Measurements from ENCODE around the gene CDKN2AIPNL. TPM values are rescaled to one million over a fixed set of nuclear protein-coding genes. Genes with fewer than 3 reads are reported as not detected.

CDKN2AIPNL gene
- total RNA-seq, 2 experiments from 2014 or later: 36.1 to 42.0 TPM

DNA sequence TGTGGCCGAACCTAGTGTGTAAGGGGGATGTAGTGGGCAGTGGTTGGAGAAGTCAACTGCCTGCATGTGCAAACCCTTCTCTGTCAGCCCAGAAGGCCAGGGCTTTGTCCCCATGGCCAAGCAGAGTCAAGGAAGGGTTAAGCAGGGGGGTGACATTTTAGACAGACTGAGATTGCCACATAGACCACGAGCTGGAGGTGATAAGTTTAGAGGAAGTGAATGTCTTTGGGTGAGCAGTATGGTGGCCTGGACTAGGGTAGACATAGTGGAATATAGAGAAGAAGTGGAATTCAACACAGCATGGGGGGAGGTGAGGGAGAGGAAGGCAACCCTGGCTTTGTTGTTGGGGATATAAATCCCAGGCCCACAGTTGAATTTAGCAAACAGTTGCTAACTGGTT is 38.7 kb upstream of the CDKN2AIPNL start:
- no peak for DNase-seq
- no peak for ATAC-seq
- no peaks in the 10 kb centered on the region for H3K27me3 Mint-ChIP-seq
- no peak overlapping the region for H3K4me3 Mint-ChIP-seq
- no peaks in the 10 kb centered on the region for H3K9me3 Mint-ChIP-seq (ENCODE audit: low read depth)
- no peaks in the 10 kb centered on the region for H3K36me3 Mint-ChIP-seq (ENCODE audit: low read depth)
- CTCF ChIA-PET: no interaction called here
- no peak overlapping the region for H3K27ac Mint-ChIP-seq
- H3K4me1 Mint-ChIP-seq: no peaks in the 10 kb centered on the region
- intact Hi-C loops (cut with DNase I, micrococcal nuclease): no loop called here
- POLR2A ChIA-PET: interaction anchor here (0.6 to 1.0 kb wide), 2 partner anchors 16 to 213 kb away, joined by 3 read pairs; no protein-coding TSS in a partner anchor

- Mint-ChIP-seq H3K4me3 (no peak overlapping the region), H3K9me3 (ENCODE audit: low read depth) (no peaks in the 10 kb centered on the region), H3K27me3 (no peaks in the 10 kb centered on the region), H3K27ac (no peak overlapping the region), H3K4me1 (no peaks in the 10 kb centered on the region), H3K36me3 (ENCODE audit: low read depth) (no peaks in the 10 kb centered on the region)
- intact Hi-C loops (cut with DNase I, micrococcal nuclease): no loop called here
- ChIA-PET POLR2A (no interaction called here), CTCF (interaction anchor here (1.0 kb wide), 1 partner anchor 14 kb away, joined by 3 read pairs; no protein-coding TSS in a partner anchor)
- ATAC-seq: no peak
- DNase-seq: no peak
Observed at GRCh38 chr5:134449167-134449566, 37.5 kb upstream of the CDKN2AIPNL start.

DNA sequence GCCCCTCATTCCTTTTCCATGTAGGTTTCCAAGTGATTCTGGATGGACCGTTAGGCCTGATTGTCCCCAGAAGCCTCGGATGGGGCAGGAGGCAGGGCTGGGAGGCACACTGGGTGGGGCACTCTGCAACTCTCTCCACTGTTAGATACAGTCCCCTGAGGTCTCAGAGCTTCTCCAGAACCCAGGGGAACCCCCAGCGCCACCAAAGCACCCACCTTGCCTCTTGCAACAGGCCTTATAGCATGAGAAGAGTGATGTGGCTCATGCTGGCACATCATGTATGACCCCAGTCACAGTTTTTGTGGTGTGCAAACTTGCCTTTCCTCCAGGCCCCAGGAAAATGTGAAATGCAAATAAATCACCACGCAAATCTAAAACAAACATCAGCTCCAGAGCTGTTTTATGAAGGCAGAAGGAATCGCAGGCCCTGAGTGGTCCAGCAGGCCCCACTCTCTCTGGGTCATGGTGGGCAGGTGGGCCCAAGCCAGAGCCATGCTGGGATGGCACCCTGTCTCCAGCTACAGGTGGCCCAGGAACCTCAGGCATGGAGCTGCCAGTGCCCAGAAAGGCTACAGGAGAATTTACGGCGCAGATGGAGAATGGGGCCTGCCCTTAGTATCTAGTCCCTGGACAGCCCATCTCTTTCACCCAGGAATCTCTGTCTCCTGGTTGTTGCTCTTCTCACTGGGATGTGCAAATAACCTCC is 36.3 kb upstream of the CDKN2AIPNL start:
- no peaks in the 10 kb centered on the region for H3K4me1 Mint-ChIP-seq
- intact Hi-C loops (cut with DNase I, micrococcal nuclease): no loop called here
- CTCF ChIA-PET: no interaction called here
- no peaks in the 10 kb centered on the region for H3K9me3 Mint-ChIP-seq (ENCODE audit: low read depth)
- no peaks in the 10 kb centered on the region for H3K36me3 Mint-ChIP-seq (ENCODE audit: low read depth)
- H3K27me3 Mint-ChIP-seq: no peaks in the 10 kb centered on the region
- H3K4me3 Mint-ChIP-seq: no peak overlapping the region
- ATAC-seq (no peak), DNase-seq (no peak)
- POLR2A ChIA-PET: no interaction called here
- no peak overlapping the region for H3K27ac Mint-ChIP-seq

DNA sequence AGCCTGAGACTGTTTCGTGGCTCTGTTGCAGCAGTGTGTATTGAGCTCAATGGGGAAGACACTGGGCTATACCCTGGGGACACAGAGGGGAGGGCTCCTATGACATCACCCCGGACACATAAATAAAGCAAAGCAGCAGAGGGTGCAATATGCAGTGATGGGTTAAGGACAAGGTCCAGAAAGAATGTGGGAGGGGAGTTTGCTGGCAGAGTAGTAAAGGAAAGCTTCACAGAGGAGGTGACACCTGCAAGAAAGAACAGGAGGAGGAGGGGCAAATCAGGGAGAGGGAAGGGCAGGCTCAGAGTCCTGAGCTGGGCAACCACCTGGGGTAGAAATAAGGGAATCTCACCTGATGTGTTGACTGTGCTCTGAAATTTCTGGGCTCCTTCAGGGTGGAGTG is 35.3 kb upstream of the CDKN2AIPNL start:
- intact Hi-C loops (cut with DNase I, micrococcal nuclease): no loop called here
- Mint-ChIP-seq H3K9me3 (ENCODE audit: low read depth) (no peaks in the 10 kb centered on the region), H3K4me3 (no peak overlapping the region), H3K4me1 (no peaks in the 10 kb centered on the region), H3K36me3 (ENCODE audit: low read depth) (no peaks in the 10 kb centered on the region), H3K27ac (no peak overlapping the region), H3K27me3 (no peaks in the 10 kb centered on the region)
- POLR2A ChIA-PET: interaction anchor here (0.6 kb wide), 1 partner anchor 11 kb away, joined by 3 read pairs; no protein-coding TSS in a partner anchor
- ATAC-seq (no peak), DNase-seq (no peak)
- CTCF ChIA-PET: interaction anchor here (0.6 to 1.0 kb wide), 4 partner anchors 38 to 199 kb away, joined by 3 to 4 read pairs (median 4); no protein-coding TSS in a partner anchor

- H3K9me3 Mint-ChIP-seq (ENCODE audit: low read depth): no peaks in the 10 kb centered on the region
- no peaks in the 10 kb centered on the region for H3K4me1 Mint-ChIP-seq
- ChIA-PET CTCF (interaction anchor here (0.6 to 1.3 kb wide), 5 partner anchors 11 to 156 kb away, joined by 3 to 6 read pairs (median 4); no protein-coding TSS in a partner anchor), POLR2A (interaction anchor here (0.6 kb wide), 1 partner anchor 10 kb away, joined by 3 read pairs; no protein-coding TSS in a partner anchor)
- intact Hi-C loops (cut with DNase I, micrococcal nuclease): no loop called here
- no peaks in the 10 kb centered on the region for H3K36me3 Mint-ChIP-seq (ENCODE audit: low read depth)
- H3K4me3 Mint-ChIP-seq: no peak overlapping the region
- ATAC-seq (no peak), DNase-seq (no peak)
- H3K27me3 Mint-ChIP-seq: no peaks in the 10 kb centered on the region
- H3K27ac Mint-ChIP-seq: no peak overlapping the region
Observed at GRCh38 chr5:134445856-134446818, 34.5 kb upstream of the CDKN2AIPNL start.

GRCh38 chr5:134444941-134445471 is 33.3 kb upstream of the CDKN2AIPNL start:
- H3K4me1 Mint-ChIP-seq: no peaks in the 10 kb centered on the region
- intact Hi-C loops (cut with DNase I, micrococcal nuclease): no loop called here
- DNase-seq: no peak
- no peaks in the 10 kb centered on the region for H3K9me3 Mint-ChIP-seq (ENCODE audit: low read depth)
- ATAC-seq: peak; percentile 77
- no peak overlapping the region for H3K4me3 Mint-ChIP-seq
- POLR2A ChIA-PET: no interaction called here
- H3K27ac Mint-ChIP-seq: no peak overlapping the region
- CTCF ChIA-PET: interaction anchor here (0.6 to 1.3 kb wide), 5 partner anchors 9 to 158 kb away, joined by 3 to 6 read pairs (median 3); no protein-coding TSS in a partner anchor
- no peaks in the 10 kb centered on the region for H3K27me3 Mint-ChIP-seq
- H3K36me3 Mint-ChIP-seq (ENCODE audit: low read depth): no peaks in the 10 kb centered on the region

DNA sequence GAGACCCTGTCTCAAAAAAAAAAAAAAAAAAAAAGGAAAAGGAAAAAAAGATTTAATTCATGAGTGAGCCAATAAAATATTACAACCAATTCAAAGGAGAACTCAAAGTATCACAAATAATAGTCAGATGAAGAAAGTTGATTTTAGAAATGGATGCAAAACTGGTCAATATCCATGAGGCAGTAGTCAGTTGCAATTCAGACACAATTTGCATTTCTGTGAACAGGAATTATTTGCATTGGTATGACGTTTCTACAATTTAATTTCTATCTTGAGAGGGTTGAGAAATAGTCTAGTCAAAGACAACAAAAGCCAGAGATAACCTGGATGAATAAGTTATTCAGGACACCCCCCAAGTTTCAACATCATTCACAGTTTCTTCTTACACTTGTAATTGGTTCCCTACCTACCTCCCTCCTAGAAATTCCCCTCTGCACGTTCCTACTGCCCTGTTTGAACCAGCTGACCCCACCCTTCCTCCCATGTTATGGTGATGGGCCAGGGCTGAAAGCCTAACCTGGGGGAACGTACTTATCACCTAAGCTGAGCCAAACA is 28.6 kb upstream of the CDKN2AIPNL start:
- Mint-ChIP-seq H3K27ac (no peak overlapping the region), H3K27me3 (no peaks in the 10 kb centered on the region), H3K4me1 (peaks cover 20% of the 10 kb centered on the region), H3K36me3 (ENCODE audit: low read depth) (no peaks in the 10 kb centered on the region), H3K9me3 (ENCODE audit: low read depth) (no peaks in the 10 kb centered on the region), H3K4me3 (no peak overlapping the region)
- no peak for ATAC-seq
- ChIA-PET CTCF (no interaction called here), POLR2A (interaction anchor here (0.6 kb wide), 1 partner anchor 92 kb away, joined by 4 read pairs; no protein-coding TSS in a partner anchor)
- intact Hi-C loops (cut with DNase I, micrococcal nuclease): no loop called here
- no peak for DNase-seq

DNA sequence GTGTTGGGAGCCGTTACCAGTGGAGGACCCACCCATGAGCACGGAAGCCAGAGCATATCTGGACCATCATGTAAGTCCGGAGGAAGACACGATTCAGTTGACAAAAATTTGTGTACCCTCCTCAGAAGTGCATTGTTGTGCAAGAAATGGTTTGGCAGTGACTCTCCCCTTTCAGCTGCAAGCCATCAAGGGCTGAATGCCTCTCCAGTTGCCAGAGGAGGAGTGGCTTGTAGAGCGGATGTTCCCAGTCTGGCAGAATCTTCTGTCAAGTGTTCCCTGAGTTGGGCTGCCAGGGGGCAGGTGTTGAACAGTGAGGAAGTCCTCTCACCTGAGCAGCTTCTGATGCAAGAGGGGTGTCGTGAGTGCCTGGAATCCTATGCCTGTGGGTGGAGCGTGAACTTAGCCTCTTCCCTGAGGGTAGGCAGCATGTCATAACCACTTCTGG is 27.6 kb upstream of the CDKN2AIPNL start:
- no peaks in the 10 kb centered on the region for H3K27me3 Mint-ChIP-seq
- ATAC-seq (no peak), DNase-seq (no peak)
- no peak overlapping the region for H3K27ac Mint-ChIP-seq
- H3K36me3 Mint-ChIP-seq (ENCODE audit: low read depth): no peaks in the 10 kb centered on the region
- no peaks in the 10 kb centered on the region for H3K9me3 Mint-ChIP-seq (ENCODE audit: low read depth)
- peaks cover 24% of the 10 kb centered on the region for H3K4me1 Mint-ChIP-seq
- no peak overlapping the region for H3K4me3 Mint-ChIP-seq
- intact Hi-C loops (cut with DNase I, micrococcal nuclease): no loop called here
- POLR2A ChIA-PET: interaction anchor here (0.6 kb wide), 1 partner anchor 91 kb away, joined by 4 read pairs; no protein-coding TSS in a partner anchor
- CTCF ChIA-PET: no interaction called here

DNA sequence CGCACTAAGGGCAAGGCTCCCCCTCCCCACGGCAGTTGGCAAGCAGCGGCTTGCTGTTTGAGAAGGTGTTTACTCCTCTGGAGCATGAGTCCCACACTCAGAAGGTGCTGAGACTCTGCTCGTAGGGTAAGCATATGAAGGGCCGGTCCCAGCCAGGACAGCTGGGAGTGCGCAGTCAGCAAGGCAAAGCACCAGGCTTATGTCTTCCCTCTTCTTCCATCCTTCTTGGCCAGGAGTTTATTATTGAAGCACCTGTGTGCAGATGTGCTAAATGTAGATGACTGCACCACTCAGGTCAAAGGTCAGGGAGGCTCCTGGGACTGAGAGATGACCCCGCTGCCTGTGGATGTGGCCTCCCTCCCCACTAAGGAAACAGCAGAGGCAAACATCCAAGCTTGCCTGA is 27.0 kb upstream of the CDKN2AIPNL start:
- Mint-ChIP-seq H3K27ac (no peak overlapping the region), H3K27me3 (no peaks in the 10 kb centered on the region), H3K4me3 (no peak overlapping the region), H3K9me3 (ENCODE audit: low read depth) (no peaks in the 10 kb centered on the region), H3K36me3 (ENCODE audit: low read depth) (no peaks in the 10 kb centered on the region), H3K4me1 (peaks cover 24% of the 10 kb centered on the region)
- DNase-seq (no peak), ATAC-seq (no peak)
- CTCF ChIA-PET: no interaction called here
- POLR2A ChIA-PET: no interaction called here
- intact Hi-C loops (cut with DNase I, micrococcal nuclease): no loop called here

- DNase-seq (no peak), ATAC-seq (no peak)
- ChIA-PET POLR2A (no interaction called here), CTCF (interaction anchor here (0.6 kb wide), 1 partner anchor 72 kb away, joined by 3 read pairs; no protein-coding TSS in a partner anchor)
- Mint-ChIP-seq H3K27me3 (no peaks in the 10 kb centered on the region), H3K27ac (no peak overlapping the region), H3K36me3 (ENCODE audit: low read depth) (no peaks in the 10 kb centered on the region), H3K4me1 (peaks cover 25% of the 10 kb centered on the region), H3K4me3 (no peak overlapping the region), H3K9me3 (ENCODE audit: low read depth) (no peaks in the 10 kb centered on the region)
- intact Hi-C loops (cut with DNase I, micrococcal nuclease): loop anchor here in 1 of 2 experiments (1.0 kb wide), 1 partner anchor 27 kb away; the partner anchor contains the start of gene CDKN2AIPNL
Observed at GRCh38 chr5:134437847-134438581, 26.3 kb upstream of the CDKN2AIPNL start.
